ENCODE measurements around the gene TUBGCP2.
"Not testable (repeated sequence)": the region's sequence is repeated elsewhere in the genome, so short reads cannot be mapped to it uniquely, and the experiment has no call there.

TUBGCP2 gene

DNA sequence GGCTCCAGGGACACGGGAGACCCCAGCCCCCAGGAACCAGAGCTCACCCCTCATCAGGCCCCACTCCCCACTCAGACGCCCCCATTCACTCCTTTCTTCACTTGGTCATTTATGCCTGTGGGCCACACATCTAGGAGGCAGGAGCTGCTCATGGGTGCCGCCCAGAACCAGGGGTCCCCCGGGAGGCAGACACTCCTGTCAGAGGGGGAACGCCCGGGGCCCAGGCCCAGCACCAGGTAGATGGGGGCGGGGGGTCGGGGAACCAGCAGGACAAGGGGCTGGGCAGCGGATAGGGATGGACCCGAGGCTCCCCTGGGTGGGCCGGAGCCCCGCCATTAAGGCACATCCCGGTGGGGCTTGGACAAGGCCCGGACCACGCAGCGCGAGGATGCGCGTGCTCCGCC lies 16.2 kb upstream of the TUBGCP2 start:
- no peak for DNase-seq (ENCODE audit: low read depth in 2 of 2, low spot score in 1 of 2)

GRCh38 chr10:133324198-133324792 lies 15.6 kb upstream of the TUBGCP2 start:
- DNase-seq (ENCODE audit: low read depth in 2 of 2, low spot score in 1 of 2) = no peak

- DNase-seq (ENCODE audit: low read depth in 2 of 2, low spot score in 1 of 2) = not testable (repeated sequence)
These were observed 13.5 kb upstream of the TUBGCP2 start for GRCh38 chr10:133322064-133322709.

GRCh38 chr10:133320852-133321422 lies 12.3 kb upstream of the TUBGCP2 start:
- DNase-seq (ENCODE audit: low read depth in 2 of 2, low spot score in 1 of 2) = not testable (repeated sequence)

DNA sequence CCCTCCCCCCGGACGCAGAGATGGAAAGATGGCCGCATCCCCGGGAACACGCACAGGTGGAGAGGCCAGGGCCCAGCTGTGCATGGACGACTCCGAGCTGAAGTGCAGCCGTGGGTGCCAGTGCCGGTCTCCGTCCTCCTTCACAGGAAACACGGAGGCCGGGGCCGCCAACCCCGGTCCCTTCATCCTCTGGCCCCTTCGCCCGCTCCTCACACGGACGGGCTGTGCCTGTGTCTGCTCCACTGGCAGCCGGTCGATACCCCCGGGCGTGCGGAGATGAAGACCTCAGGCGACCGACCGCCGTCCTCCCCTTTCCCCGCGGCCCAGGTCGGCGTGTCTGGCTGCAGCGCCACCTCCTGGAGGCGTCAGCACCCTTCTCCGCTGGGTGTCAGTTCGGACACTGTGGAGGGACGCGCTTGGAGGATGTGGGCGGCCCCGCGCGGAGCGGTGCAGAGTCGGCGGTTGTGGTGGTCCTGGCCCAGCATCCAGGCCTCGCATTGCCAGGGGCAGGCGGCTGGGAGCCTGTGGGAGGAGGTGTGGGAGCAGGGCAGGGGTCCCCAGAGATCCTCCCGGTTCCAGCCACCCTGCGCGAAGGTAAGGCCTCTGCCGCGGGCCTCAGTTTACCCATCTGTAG lies 9.9 kb upstream of the TUBGCP2 start:
- no peak for DNase-seq (ENCODE audit: low read depth in 2 of 2, low spot score in 1 of 2)

GRCh38 chr10:133316732-133317131 lies 8.1 kb upstream of the TUBGCP2 start:
- no peak for DNase-seq (ENCODE audit: low read depth in 2 of 2, low spot score in 1 of 2)

DNA sequence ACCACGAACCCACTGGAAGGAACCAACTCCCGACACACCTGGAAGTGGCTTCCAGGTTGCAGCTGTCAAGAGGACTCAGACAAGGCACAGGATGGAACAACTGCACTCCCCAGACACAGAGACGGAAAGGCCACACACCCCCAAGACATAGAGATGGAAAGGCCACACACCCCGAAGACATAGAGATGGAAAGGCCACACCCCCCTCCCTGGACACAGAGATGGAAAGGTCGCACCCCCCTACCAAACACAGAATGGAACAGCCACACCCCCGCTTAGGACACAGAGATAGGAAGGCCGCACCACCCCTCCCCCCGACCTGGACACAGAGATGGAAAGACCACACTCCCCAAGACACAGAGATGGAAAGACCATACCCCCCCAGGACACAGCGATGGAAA lies 7.6 kb upstream of the TUBGCP2 start:
- no peak for DNase-seq (ENCODE audit: low read depth in 2 of 2, low spot score in 1 of 2)

DNA sequence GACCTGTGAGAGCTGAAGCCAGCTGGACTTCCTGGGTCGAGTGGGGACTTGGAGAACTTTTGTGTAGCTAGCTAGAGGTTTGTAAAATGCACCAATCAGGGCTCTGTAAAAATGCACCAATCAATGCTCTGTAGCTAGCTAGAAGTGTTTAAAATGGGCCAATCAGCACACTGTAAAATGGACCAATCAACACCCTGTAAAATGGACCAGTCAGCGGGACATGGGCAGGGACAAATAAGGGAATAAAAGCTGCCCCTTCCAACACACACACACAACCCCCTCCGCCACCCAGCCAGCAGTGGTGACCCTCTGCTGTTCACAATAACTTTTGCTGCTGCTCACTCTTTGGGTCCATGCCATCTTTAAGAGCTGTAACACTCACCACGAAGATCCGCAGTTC lies 7.2 kb upstream of the TUBGCP2 start:
- DNase-seq (ENCODE audit: low read depth in 2 of 2, low spot score in 1 of 2) = no peak

- no peak for DNase-seq (ENCODE audit: low read depth in 2 of 2, low spot score in 1 of 2)
These were observed 6.2 kb upstream of the TUBGCP2 start for GRCh38 chr10:133314911-133315310.

DNA sequence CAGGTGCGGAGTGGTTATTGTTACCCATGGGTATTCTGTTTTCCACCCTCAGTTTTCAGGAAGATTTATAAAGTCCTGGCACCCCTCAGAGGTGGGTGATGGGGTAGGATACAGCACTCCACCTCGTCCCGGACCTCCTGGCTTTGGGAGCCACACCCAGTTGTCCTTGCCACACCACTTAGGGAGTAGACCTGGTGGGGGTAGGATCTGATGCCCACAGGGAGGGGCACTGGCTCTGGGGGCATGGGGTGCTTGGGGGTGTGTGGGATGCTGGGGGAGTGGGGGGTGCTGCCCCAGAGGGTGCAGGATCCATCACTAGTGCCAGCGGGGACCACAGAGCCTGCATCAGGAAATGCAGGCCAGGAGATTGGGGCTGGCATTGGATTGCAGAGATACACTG lies 4.5 kb upstream of the TUBGCP2 start:
- no peak for DNase-seq (ENCODE audit: low read depth in 2 of 2, low spot score in 1 of 2)

DNA sequence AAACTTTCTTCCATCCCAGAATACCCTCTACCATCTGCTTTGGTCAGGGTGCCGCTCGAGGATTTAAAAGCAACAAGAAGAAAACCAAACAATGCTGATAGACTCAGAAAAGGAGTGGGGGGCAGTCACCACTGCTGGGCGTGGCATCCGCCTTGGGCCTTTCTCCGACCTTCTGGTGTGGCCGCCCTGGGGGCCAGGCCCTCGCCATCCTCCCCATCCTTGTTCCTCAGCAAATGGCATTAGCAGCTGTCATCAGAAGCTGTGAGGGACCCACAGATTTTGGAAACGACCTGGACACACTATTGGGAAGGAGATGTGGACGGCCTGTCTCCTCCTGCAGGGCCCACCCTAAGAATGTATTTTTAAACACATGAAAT lies 4.1 kb upstream of the TUBGCP2 start:
- no peak for DNase-seq (ENCODE audit: low read depth in 2 of 2, low spot score in 1 of 2)

GRCh38 chr10:133312016-133312768 lies 3.5 kb upstream of the TUBGCP2 start:
- no peak for DNase-seq (ENCODE audit: low read depth in 2 of 2, low spot score in 1 of 2)

GRCh38 chr10:133311570-133311969 lies 2.9 kb upstream of the TUBGCP2 start:
- no peak for DNase-seq (ENCODE audit: low read depth in 2 of 2, low spot score in 1 of 2)

- no peak for DNase-seq (ENCODE audit: low read depth in 2 of 2, low spot score in 1 of 2)
These were observed 2.1 kb upstream of the TUBGCP2 start for GRCh38 chr10:133310789-133311188.

- DNase-seq (ENCODE audit: low read depth in 2 of 2, low spot score in 1 of 2) = no peak
These were observed 1.7 kb upstream of the TUBGCP2 start for GRCh38 chr10:133310399-133310755.

DNA sequence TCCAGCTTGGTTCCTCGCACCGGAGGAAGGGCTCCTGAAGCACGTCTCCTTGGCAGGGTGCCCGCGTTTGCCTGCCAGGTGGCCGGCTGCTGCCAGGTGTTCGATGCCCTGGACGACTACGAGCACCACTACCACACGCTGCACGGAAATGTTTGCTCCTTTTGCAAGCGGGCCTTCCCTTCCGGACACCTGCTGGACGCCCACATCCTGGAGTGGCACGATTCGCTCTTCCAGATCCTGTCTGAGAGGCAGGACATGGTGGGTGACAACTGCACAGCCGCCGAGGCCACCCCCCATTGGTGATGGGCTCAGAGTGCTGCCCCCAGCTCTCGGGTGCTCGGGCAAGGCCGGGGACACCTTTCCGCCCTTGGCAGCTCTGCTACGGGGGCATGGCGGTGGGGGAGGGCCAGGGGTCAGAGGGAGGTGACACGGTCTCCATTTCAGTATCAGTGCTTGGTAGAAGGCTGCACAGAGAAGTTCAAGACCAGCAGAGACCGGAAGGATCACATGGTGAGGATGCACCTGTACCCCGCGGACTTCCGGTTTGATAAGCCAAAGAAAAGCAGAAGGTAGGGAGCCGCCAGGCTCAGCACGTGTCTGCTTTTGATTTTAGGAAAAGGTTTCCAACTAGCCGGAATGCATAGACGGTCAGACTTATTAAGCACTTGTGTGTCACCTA lies 1.2 kb upstream of the TUBGCP2 start:
- no peak for DNase-seq (ENCODE audit: low read depth in 2 of 2, low spot score in 1 of 2)

DNA sequence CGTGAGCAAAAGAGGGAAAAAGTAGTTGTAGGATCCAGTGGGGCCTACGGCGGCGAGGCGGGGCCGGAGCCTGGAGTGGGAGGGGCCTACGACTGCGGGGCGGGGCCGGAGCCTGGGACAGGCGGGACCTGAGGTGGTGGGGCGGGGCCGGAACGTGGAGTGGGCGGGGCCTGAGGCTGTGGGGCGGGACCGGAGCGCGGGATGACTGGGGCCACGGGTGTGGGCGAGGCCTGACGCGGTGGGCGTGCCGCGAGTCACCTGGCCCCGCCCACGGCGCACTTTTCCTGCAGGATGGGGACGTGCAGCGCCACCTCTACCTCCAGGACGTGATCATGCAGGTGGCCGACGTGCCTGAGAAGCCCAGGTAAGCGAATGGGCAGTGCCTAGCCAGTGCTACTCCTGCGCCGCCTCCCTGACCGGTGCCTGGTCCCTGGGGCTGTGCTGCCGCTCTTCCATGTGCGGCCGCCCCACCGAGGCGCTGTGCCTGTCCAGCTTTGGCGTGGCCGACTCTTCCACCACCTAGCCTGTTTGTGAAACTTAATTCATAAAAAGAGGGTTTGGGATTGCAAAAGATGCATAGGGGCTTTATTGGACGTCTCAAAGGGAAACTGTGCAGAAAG lies 538 bp upstream of the TUBGCP2 start:
- DNase-seq (ENCODE audit: low read depth in 2 of 2, low spot score in 1 of 2) = peak; percentile 86 to 90

DNA sequence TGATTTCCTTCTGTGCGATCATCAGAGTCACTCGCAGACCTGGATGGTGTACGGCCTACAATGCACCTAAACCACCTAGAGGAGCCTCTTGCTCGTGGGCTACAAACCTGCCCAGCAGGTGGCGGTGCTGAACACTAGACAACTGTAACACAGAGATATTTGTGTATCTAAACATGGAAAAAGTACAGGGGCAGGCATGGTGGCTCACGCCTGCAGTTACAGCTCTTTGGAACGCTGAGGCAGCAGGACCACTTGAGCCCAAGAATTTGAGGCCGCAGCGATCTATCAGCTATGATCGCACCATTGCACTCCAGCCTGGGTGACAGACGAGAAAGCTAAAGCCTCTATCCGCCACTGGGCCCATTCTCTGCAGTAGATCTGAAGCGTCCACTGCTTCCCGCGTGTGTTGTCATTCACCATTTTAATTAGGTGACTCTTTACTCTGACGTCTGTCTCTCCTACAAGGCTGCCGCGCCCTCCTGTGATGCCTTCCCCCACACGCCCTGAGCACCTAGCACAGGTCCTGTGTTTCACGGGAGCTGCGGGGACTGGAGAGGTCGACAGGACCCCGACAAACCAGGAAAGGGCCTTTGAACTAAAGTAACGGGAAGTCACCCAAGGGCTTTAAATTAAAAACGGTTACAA lies 774 bp downstream of the TUBGCP2 start:
- DNase-seq (ENCODE audit: low read depth in 2 of 2, low spot score in 1 of 2) = peak; percentile 69 to 79

DNA sequence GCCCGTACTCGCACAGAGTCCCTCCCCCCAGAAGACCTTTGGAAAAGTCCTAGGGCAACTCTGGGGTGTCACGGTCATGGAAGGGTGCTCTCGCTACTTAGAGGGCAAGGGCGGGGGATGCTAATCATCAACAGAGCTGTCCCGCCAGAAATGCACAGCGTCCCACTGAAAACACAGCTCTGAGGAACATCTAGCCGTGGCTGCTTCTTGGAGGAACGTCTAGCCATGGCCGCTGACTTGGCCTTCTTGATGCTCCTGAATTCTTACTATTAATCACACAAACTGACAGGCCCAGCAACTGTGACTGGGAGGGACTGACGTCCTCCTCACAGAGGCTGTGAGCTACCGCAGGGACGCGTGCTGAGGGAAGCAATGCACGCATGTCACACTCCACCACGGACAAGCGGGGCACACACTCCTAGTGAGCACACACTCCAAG lies 1.7 kb downstream of the TUBGCP2 start:
- no peak for DNase-seq (ENCODE audit: low read depth in 2 of 2, low spot score in 1 of 2)

- DNase-seq (ENCODE audit: low read depth in 2 of 2, low spot score in 1 of 2) = no peak
These were observed 2.6 kb downstream of the TUBGCP2 start for GRCh38 chr10:133306097-133306476.

Data from stimulated activated CD8-positive, alpha-beta memory T cell treated with anti-CD3 and anti-CD28 coated beads, Interleukin-4, amount 100 ng/mL, for 4 hours (primary cell).